Lower leg skin (tissue), 4 donors: ENCODE results near the gene PARVG. TPM values are rescaled to one million over a fixed set of nuclear protein-coding genes. Genes with fewer than 3 reads are reported as not detected.

ENCODE experiments used
- DNase-seq, 2 donors: peaks; one replicate each; pipeline ENCODE4 v3.0.0-alpha.2; 2019; ENCODE audit warnings: low spot score in 2 of 2
- H3K4me3 ChIP-seq: fragments of 200-600 bp; sonication (generic); 2 replicates; pipeline ENCODE4 v1.5.1; 2017; ENCODE audit warnings: mild to moderate bottlenecking, low read depth; ENCODE audit not compliant: poor library complexity, severe bottlenecking
- POLR2A ChIP-seq, 2 donors: fragments of 450-650 bp; IDR thresholded peaks; one replicate each; pipeline ENCODE4 v1.6.1; 2016 to 2017; ENCODE audit warnings: antibody characterized with exemption in 2 of 2, mild to moderate bottlenecking in 1 of 2, moderate library complexity in 1 of 2
- WGBS, 2 donors: methylation state at CpG; one replicate each; pipeline ENCODE4 v1.1.5; 2018; 5-methylcytosine and 5-hydroxymethylcytosine counted together
- intact Hi-C: fragments of 100-400 bp; cut with DNase I; formaldehyde crosslinking; loops from one replicate; pipeline ENCODE4 v1.15.0; 2023; ENCODE audit warnings: low total_unique reads
- total RNA-seq, 4 donors: library from RNA; depleted of rRNA; stranded (reverse); fragments of >200 nt; gene quantifications; one replicate each; pipeline ENCODE4 v1.1.0, GENCODE V29; 2016
- TF ChIP-seq, protein P1 (sequence below), 3 donors: fragments of 450-650 bp; IDR thresholded peaks; one replicate each; pipeline ENCODE4 v1.5.1; 2016; ENCODE audit warnings: antibody characterized with exemption in 3 of 3, mild to moderate bottlenecking in 3 of 3, moderate library complexity in 2 of 3

The PARVG gene
- total RNA-seq, 4 donors from 2014 or later: 2.0 to 11.1 (median 4.5) TPM

DNA sequence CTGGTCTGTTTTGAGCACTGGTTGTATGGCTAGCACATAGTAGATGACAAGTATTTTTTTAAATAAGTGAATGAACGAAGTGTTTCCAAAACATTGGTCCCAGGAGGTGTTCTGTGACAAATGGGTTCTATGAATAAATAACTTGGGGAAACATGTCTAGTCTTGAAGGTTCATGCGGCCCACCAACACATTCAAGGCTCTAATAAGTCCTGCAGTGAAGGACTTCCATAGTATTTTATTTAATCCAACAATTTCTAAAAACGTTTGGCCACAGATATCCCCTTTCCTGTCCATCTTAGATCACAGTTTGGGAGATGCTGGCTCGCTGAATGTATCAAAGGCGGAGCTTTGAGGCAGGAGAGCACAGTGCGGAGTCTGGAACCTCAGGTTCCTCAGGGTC is 22.5 kb downstream of the PARVG start:
- TF ChIP-seq POLR2A (IDR thresholded peaks at IDR 0.05): no peak
- TF ChIP-seq, protein P1, sequence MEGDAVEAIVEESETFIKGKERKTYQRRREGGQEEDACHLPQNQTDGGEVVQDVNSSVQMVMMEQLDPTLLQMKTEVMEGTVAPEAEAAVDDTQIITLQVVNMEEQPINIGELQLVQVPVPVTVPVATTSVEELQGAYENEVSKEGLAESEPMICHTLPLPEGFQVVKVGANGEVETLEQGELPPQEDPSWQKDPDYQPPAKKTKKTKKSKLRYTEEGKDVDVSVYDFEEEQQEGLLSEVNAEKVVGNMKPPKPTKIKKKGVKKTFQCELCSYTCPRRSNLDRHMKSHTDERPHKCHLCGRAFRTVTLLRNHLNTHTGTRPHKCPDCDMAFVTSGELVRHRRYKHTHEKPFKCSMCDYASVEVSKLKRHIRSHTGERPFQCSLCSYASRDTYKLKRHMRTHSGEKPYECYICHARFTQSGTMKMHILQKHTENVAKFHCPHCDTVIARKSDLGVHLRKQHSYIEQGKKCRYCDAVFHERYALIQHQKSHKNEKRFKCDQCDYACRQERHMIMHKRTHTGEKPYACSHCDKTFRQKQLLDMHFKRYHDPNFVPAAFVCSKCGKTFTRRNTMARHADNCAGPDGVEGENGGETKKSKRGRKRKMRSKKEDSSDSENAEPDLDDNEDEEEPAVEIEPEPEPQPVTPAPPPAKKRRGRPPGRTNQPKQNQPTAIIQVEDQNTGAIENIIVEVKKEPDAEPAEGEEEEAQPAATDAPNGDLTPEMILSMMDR (IDR thresholded peaks at IDR 0.05): no peak
- WGBS, 2 donors: 59 to 76% methylated on average over 6 of the region's 6 CpGs
- no peak for DNase-seq
- intact Hi-C loops: no loop called here
- H3K4me3 ChIP-seq: no peak overlapping the region

DNA sequence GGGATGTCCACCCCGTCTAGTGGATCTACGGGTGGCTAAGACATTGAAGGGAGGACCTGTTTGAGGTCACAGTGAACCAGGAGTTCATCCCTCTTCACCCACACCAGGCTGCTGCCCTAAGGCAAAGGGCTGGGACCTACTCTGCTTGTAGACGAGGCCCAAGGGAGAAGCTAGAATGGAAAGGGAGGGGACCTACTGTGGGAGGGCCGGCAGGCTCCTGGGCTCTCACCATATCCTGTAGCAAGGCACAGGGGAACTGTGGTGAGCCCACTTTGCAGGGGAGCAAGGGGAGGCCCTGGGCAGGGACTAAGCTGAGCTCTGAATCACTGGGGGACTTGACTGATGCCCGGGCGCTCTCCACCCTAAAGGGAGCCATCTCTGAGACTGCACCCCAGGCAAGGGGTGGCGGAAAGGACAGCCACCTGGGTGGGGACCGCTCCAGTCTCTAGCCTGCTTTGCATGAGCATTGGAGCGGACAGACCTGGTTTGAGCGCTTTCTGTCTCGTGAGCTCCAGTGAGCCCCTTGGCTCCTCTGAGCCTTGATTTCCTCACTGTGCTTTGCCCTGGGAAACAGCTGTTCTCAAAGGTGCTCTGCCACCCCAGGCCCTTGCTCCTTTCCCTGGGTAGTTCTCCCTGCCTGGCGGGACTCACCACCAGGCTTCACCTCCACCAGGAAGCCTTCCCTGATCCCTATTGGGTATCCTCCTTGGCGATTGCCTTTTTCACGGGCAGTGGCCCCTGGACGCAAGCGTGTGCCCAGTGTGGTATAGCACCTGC is 24.2 kb downstream of the PARVG start:
- WGBS, 2 donors: 81 to 86% methylated on average over 16 of the region's 16 CpGs
- DNase-seq: peak in 1 of 2 donors; percentile 67
- intact Hi-C loops: no loop called here
- TF ChIP-seq, protein P1 (IDR thresholded peaks at IDR 0.05): no peak
- TF ChIP-seq POLR2A (IDR thresholded peaks at IDR 0.05): no peak
- no peak overlapping the region for H3K4me3 ChIP-seq

DNA sequence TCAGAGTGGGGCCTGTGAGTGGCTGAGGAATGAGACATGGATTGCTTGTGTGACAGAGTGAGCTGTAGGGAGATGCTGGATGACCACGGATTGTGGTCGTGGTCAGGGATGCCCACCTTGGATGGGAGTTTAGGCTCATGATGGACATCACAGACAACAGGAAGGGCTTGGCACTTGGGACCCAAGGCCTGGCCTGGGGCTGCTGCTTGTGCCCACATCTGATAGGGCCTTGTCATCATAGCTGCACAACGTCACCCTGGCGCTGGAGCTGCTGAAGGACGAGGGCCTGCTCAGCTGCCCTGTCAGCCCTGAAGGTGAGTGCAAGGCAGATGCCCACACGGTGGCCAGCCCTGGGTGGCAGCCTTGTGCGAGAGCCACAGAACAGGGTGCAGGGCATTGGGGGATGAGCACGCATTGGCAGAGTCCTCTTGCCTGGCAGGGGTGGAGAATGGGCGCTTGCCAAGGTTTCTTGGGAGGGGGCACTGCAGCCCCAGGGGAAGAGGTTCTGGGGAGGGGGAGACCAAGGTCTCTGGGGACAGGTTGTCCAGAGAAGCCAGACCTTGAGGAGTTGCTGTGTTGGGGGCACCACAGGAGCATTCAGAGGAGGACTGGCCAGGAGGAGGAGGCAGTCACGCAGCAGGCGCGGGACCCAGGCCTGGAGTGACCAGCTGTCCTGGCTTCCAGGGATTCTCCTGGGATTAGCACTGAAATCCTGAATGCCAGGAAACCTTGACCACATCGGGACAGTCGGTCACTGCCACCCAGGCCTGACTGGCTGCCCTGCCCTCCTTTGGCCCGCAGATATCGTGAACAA is 25.0 kb downstream of the PARVG start:
- DNase-seq: peak in 1 of 2 donors; percentile 80
- no peak for TF ChIP-seq POLR2A (IDR thresholded peaks at IDR 0.05)
- TF ChIP-seq, protein P1 (IDR thresholded peaks at IDR 0.05): no peak
- no peak overlapping the region for H3K4me3 ChIP-seq
- intact Hi-C loops: no loop called here
- WGBS, 2 donors: 89 to 91% methylated on average over 12 to 13 of the region's 16 CpGs

DNA sequence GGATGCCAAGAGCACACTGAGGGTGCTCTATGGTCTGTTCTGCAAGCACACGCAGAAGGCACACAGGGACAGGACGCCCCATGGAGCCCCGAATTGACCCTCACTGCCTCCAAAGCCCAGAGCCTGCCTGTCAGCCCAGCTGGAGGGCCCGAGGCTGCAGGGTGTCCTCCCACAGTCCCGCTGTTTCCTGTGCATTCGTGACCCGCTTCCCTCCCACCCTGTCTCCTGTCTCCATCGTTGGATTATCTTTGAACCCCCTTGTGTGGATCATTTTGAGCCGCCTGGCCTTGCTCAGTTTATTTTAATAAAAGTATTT is 25.6 kb downstream of the PARVG start:
- H3K4me3 ChIP-seq: no peak overlapping the region
- peak in 1 of 2 donors; percentile 74 for DNase-seq
- TF ChIP-seq POLR2A (IDR thresholded peaks at IDR 0.05): no peak
- TF ChIP-seq, protein P1 (IDR thresholded peaks at IDR 0.05): no peak
- intact Hi-C loops: no loop called here
- WGBS, 2 donors: 83 to 89% methylated on average over 9 of the region's 9 CpGs

DNA sequence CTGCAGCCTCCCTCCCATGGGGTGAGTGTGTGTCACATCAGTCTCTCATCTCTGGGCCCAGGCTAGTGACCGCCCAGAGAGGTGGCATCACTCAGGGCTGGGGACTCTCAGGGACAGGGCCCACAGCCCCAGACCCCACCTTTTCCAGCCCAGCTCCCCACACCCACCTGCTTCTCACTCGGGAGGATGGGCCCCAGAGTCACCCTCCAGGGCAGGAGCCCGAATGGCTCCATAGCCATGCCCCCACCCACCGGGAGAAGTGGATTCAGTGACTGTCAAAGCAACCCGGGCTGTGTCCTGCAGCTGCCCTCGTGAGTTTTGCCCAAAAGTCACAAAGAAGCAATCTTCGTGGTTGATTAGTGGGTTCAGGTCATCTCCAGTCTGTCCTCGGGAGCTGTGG is 26.0 kb downstream of the PARVG start:
- no peak for TF ChIP-seq POLR2A (IDR thresholded peaks at IDR 0.05)
- TF ChIP-seq, protein P1 (IDR thresholded peaks at IDR 0.05): no peak
- peak in 1 of 2 donors; percentile 71 for DNase-seq
- H3K4me3 ChIP-seq: no peak overlapping the region
- WGBS, 2 donors: 83 to 87% methylated on average over 4 to 8 of the region's 8 CpGs
- intact Hi-C loops: no loop called here
